C4-2B (cell line): ENCODE results near the gene GMDS.

Experiments used
- CTCF ChIP-seq: fragments of 450-650 bp; conservative IDR thresholded peaks from 2 replicates; pipeline ENCODE4 v1.5.1; 2017; ENCODE audit warnings: mild to moderate bottlenecking
- ZFX ChIP-seq: fragments of 450-650 bp; IDR thresholded peaks from 2 replicates; pipeline ENCODE4 v1.6.1; 2017

GRCh38 chr6:2104524-2104880, 140.9 kb downstream of the GMDS start:
- TF ChIP-seq CTCF = peak; percentile 48
- TF ChIP-seq ZFX = no peak
